ENCODE results near the gene GABPA. TPM values are rescaled to one million over a fixed set of nuclear protein-coding genes. Genes with fewer than 3 reads are reported as not detected.

Gene GABPA
- total RNA-seq, 2 experiments from 2014 or later: 18.7 to 25.3 TPM

DNA sequence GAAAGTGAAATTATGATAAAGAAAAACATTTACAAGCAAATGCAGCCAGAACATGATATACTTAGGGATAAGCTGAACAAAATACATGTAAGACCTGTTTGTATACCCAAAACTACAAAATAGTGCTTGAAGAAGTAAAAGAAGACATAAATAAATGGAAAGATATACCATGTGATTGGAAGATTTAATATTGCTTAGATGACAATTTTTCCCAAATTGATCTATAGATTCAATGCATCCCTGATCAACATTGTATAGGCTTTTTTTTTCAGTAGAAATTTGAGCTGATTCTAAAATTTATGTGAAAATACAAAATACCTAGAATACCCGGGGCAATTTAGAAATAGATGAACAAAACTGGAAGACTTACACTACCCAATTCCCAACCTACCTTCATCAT is 76.4 kb downstream of the GABPA start:
- ChIA-PET CTCF (no interaction called here), POLR2A (no interaction called here)
- Mint-ChIP-seq H3K4me3 (no peak overlapping the region), H3K36me3 (ENCODE audit: low read depth) (no peaks in the 10 kb centered on the region), H3K4me1 (peaks cover 14% of the 10 kb centered on the region), H3K9me3 (ENCODE audit: low read depth) (no peaks in the 10 kb centered on the region), H3K27ac (no peak overlapping the region), H3K27me3 (no peaks in the 10 kb centered on the region)
- ATAC-seq: no peak
- intact Hi-C loops (cut with DNase I, micrococcal nuclease): no loop called here
- no peak for DNase-seq

DNA sequence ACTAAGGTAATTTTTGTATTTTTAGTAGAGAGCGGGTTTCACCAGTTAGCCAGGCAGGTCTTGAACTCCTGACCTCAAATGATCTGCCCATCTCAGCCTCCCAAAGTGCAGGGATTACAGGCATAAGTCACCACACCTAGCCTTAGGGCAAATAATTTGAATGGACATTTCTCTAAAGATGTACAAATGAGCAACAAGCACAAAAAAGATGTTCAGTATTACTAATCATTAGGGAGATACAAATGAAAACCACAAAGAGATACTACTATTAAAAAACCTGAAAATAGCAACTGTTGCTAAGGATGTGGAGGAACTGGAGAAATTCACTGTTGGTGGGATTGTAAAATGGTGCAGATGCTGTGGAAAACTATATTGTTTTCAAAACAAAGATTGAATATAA is 79.1 kb downstream of the GABPA start:
- DNase-seq: no peak
- peaks cover 9% of the 10 kb centered on the region for H3K4me1 Mint-ChIP-seq
- no peaks in the 10 kb centered on the region for H3K27me3 Mint-ChIP-seq
- H3K36me3 Mint-ChIP-seq (ENCODE audit: low read depth): no peaks in the 10 kb centered on the region
- no peak overlapping the region for H3K27ac Mint-ChIP-seq
- H3K4me3 Mint-ChIP-seq: no peak overlapping the region
- ChIA-PET CTCF (interaction anchor here (4.6 kb wide), 1 partner anchor 12 kb away, joined by 24 read pairs; no protein-coding TSS in a partner anchor), POLR2A (no interaction called here)
- no peak for ATAC-seq
- no peaks in the 10 kb centered on the region for H3K9me3 Mint-ChIP-seq (ENCODE audit: low read depth)
- intact Hi-C loops (cut with DNase I, micrococcal nuclease): no loop called here

DNA sequence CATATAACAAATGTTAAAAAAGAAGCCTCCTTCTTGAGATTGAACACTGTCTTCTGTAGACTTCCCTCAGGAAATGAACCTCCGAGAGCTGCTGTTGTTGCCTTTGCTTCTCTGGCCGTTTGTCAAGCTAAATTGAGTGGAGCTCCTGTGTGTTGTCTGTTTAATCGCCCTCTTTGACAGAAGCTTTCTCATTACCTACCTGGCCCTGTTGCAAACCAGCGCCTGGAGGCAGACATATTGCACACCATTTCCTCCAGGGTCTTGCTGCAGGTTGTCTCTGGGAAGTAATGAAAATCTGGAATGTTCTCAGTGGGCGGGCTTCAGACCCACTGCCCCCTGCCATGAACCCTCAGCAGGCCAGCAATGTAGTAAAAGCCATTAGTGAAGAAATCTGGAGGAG is 83.3 kb downstream of the GABPA start:
- Mint-ChIP-seq H3K4me1 (no peaks in the 10 kb centered on the region), H3K36me3 (ENCODE audit: low read depth) (no peaks in the 10 kb centered on the region), H3K27me3 (no peaks in the 10 kb centered on the region), H3K27ac (no peak overlapping the region), H3K9me3 (ENCODE audit: low read depth) (no peaks in the 10 kb centered on the region), H3K4me3 (no peak overlapping the region)
- ChIA-PET POLR2A (interaction anchor here (0.6 kb wide), 1 partner anchor 28 kb away, joined by 7 read pairs; no protein-coding TSS in a partner anchor), CTCF (interaction anchor here (1.0 to 4.6 kb wide), 6 partner anchors 10 to 63 kb away, joined by 4 to 24 read pairs (median 6); no protein-coding TSS in a partner anchor)
- intact Hi-C loops (cut with DNase I, micrococcal nuclease): no loop called here
- DNase-seq (no peak), ATAC-seq (no peak)

DNA sequence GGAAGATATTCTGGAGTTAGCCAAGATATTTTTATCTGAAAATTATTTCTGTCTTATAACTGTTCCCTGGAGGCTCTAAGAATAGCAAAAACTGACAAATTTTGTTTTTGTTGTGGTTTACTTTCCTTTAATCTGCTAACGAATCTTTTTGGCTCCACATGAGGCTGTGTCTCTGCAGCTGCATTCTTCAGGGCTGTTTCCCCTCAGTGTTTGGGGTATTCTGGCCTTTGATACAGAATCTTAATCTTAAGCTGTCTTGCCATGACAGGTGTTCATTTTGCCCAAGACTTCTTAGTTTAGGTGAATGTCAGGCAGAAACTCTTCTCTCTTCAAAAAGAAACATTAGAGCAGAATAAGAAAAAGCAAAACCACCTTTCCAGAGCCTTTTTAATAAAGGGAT is 83.8 kb downstream of the GABPA start:
- Mint-ChIP-seq H3K27ac (no peak overlapping the region), H3K4me1 (no peaks in the 10 kb centered on the region), H3K27me3 (no peaks in the 10 kb centered on the region), H3K9me3 (ENCODE audit: low read depth) (no peaks in the 10 kb centered on the region), H3K36me3 (ENCODE audit: low read depth) (no peaks in the 10 kb centered on the region), H3K4me3 (no peak overlapping the region)
- CTCF ChIA-PET: interaction anchor here (1.7 to 4.6 kb wide), 3 partner anchors 15 to 22 kb away, joined by 6 to 24 read pairs (median 7); no protein-coding TSS in a partner anchor
- ATAC-seq (no peak), DNase-seq (no peak)
- POLR2A ChIA-PET: no interaction called here
- intact Hi-C loops (cut with DNase I, micrococcal nuclease): no loop called here

Other genes with a start within 250 kb of the GABPA start
- gene MRPL39, start 127.5 kb upstream of the GABPA start, total RNA-seq: 10 to 100 TPM; 78.4 to 84.5 TPM
- gene JAM2, start 95.7 kb upstream of the GABPA start, total RNA-seq: 1 to 10 TPM; 1.1 to 1.2 TPM
- gene ATP5PF, start 68 bp upstream of the GABPA start, total RNA-seq: 100 to 1,000 TPM; 154 to 165 TPM

All from activated CD4-positive, alpha-beta T cell treated with anti-CD3 and anti-CD28 coated beads for 36 hours (primary cell).